ENCODE measurements around the gene CD300A.

- TF ChIP-seq CTCF (IDR thresholded peaks at IDR 0.05; ENCODE audit: low read depth, low read length, poor library complexity, severe bottlenecking) (no peak), EZH2phosphoT487 (IDR thresholded peaks at IDR 0.05; ENCODE audit: borderline replicate concordance, low read length) (no peak)
Measured at GRCh38 chr17:74449773-74450172, 16.7 kb upstream of the CD300A start.

Data from DOHH2 (cell line).